GM23338 (cell line): ENCODE measurements around the gene EDIL3.

ENCODE experiments used
- CREB1 ChIP-seq: fragments of 250-450 bp; sonication (Bioruptor Pico); IDR thresholded peaks from 2 replicates; pipeline ENCODE4 v1.5.0; 2020; ENCODE audit warnings: low read depth, mild to moderate bottlenecking, moderate library complexity
- CTCF ChIP-seq, 2 experiments: fragments of 200-600 bp in 1 of 2; sonication (generic) in 1 of 2; conservative IDR thresholded peaks; 2 replicates each; pipeline versions ENCODE4 v1.5.1 to v1.6.1; 2016 to 2017; ENCODE audit warnings: antibody characterized with exemption in 2 of 2, low read depth in 2 of 2, mild to moderate bottlenecking in 2 of 2, moderate library complexity in 1 of 2
- EZH2 ChIP-seq: fragments of 200-600 bp; sonication (generic); IDR thresholded peaks from one replicate; pipeline ENCODE4 v1.8.0; 2017; ENCODE audit warnings: antibody characterized with exemption, mild to moderate bottlenecking, low read depth; ENCODE audit not compliant: unreplicated experiment
- EZH2phosphoT487 ChIP-seq: fragments of 200-600 bp; sonication (generic); IDR thresholded peaks from one replicate; pipeline ENCODE4 v1.8.1; 2018; ENCODE audit warnings: antibody characterized with exemption; ENCODE audit not compliant: unreplicated experiment
- JUNB ChIP-seq: IDR thresholded peaks from one replicate; pipeline ENCODE4 v1.6.1; 2016; ENCODE audit warnings: antibody characterized with exemption; ENCODE audit not compliant: unreplicated experiment
- NANOG ChIP-seq: IDR thresholded peaks from 2 replicates; pipeline ENCODE4 v1.6.1; 2016; ENCODE audit warnings: antibody characterized with exemption, borderline replicate concordance
- POLR2AphosphoS5 ChIP-seq: IDR thresholded peaks from 2 replicates; pipeline ENCODE4 v1.6.1; 2016; ENCODE audit warnings: antibody characterized with exemption, low read depth
- ZNF331 ChIP-seq: fragments of 250-450 bp; sonication (Bioruptor Pico); IDR thresholded peaks from 2 replicates; pipeline ENCODE4 v1.5.0; 2020; ENCODE audit warnings: low read depth, mild to moderate bottlenecking, moderate library complexity
- ZNF462 ChIP-seq: fragments of 250-450 bp; sonication (Bioruptor Pico); IDR thresholded peaks from 2 replicates; pipeline ENCODE4 v1.5.0; 2020; ENCODE audit warnings: mild to moderate bottlenecking, moderate library complexity
- TF ChIP-seq, protein P1 (sequence below): IDR thresholded peaks from one replicate; pipeline ENCODE4 v1.6.1; 2018; ENCODE audit warnings: antibody characterized with exemption; ENCODE audit not compliant: unreplicated experiment

DNA sequence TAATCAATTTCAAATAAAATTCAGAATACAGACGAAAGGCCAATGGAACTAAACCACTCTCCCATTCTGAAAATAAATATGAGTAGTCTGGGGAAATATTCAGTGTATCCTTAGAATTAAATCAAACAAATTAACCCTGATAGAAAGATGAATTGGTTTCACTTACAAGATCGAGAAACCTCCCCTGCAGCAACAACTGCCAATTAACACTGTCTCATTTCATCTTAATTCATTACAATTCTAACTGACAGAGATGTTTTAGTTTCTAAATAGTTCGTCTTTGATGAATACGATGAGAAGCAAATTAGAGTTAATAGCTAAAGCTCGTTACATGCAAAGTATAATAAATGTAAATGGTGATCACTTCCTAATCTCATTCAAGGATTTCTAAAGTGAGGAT is 247.1 kb downstream of the EDIL3 start:
- TF ChIP-seq POLR2AphosphoS5: no peak
- TF ChIP-seq, protein P1, sequence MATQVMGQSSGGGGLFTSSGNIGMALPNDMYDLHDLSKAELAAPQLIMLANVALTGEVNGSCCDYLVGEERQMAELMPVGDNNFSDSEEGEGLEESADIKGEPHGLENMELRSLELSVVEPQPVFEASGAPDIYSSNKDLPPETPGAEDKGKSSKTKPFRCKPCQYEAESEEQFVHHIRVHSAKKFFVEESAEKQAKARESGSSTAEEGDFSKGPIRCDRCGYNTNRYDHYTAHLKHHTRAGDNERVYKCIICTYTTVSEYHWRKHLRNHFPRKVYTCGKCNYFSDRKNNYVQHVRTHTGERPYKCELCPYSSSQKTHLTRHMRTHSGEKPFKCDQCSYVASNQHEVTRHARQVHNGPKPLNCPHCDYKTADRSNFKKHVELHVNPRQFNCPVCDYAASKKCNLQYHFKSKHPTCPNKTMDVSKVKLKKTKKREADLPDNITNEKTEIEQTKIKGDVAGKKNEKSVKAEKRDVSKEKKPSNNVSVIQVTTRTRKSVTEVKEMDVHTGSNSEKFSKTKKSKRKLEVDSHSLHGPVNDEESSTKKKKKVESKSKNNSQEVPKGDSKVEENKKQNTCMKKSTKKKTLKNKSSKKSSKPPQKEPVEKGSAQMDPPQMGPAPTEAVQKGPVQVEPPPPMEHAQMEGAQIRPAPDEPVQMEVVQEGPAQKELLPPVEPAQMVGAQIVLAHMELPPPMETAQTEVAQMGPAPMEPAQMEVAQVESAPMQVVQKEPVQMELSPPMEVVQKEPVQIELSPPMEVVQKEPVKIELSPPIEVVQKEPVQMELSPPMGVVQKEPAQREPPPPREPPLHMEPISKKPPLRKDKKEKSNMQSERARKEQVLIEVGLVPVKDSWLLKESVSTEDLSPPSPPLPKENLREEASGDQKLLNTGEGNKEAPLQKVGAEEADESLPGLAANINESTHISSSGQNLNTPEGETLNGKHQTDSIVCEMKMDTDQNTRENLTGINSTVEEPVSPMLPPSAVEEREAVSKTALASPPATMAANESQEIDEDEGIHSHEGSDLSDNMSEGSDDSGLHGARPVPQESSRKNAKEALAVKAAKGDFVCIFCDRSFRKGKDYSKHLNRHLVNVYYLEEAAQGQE: no peak
- TF ChIP-seq CTCF (conservative IDR thresholded peaks at IDR 0.05; ENCODE audit: low read depth in 2 of 2): no peak
- TF ChIP-seq EZH2phosphoT487: no peak
- TF ChIP-seq CREB1 (CRISPR knock-in tag): no peak
- no peak for TF ChIP-seq EZH2
- no peak for TF ChIP-seq ZNF331 (CRISPR knock-in tag)
- TF ChIP-seq JUNB: no peak
- TF ChIP-seq ZNF462 (CRISPR knock-in tag): no peak
- no peak for TF ChIP-seq NANOG
